NCI-H1694 (cell line): ENCODE results near the gene PC.

Experiments
- DNase-seq: peaks from one replicate; lab custom pipeline; 2025; lab: John Stamatoyannopoulos, UW

PC gene

GRCh38 chr11:66882561-66883015 is 75.6 kb downstream of the PC start:
- DNase-seq: no peak

GRCh38 chr11:66881927-66882452 is 76.2 kb downstream of the PC start:
- peak; percentile 27 for DNase-seq

- no peak for DNase-seq
These were observed 76.7 kb downstream of the PC start for GRCh38 chr11:66881451-66881835.

GRCh38 chr11:66880496-66881450 is 77.4 kb downstream of the PC start:
- DNase-seq: peak; percentile 39

GRCh38 chr11:66879999-66880398 is 78.2 kb downstream of the PC start:
- no peak for DNase-seq

GRCh38 chr11:66879583-66879982 is 78.6 kb downstream of the PC start:
- DNase-seq: no peak

- DNase-seq: no peak
These were observed 79.2 kb downstream of the PC start for GRCh38 chr11:66879000-66879399.

- DNase-seq: no peak
These were observed 79.7 kb downstream of the PC start for GRCh38 chr11:66878474-66878873.

- no peak for DNase-seq
These were observed 80.4 kb downstream of the PC start for GRCh38 chr11:66877588-66878385.

GRCh38 chr11:66875378-66875777 is 82.8 kb downstream of the PC start:
- DNase-seq: no peak

GRCh38 chr11:66874232-66874631 is 84.0 kb downstream of the PC start:
- no peak for DNase-seq

- no peak for DNase-seq
These were observed 86.7 kb downstream of the PC start for GRCh38 chr11:66871521-66871901.

- DNase-seq: no peak
These were observed 87.3 kb downstream of the PC start for GRCh38 chr11:66870616-66871520.

GRCh38 chr11:66870131-66870530 is 88.1 kb downstream of the PC start:
- DNase-seq: no peak

GRCh38 chr11:66869567-66869870 is 88.7 kb downstream of the PC start:
- DNase-seq: no peak

GRCh38 chr11:66868726-66869566 is 89.2 kb downstream of the PC start:
- DNase-seq: no peak

GRCh38 chr11:66868082-66868725 is 90.0 kb downstream of the PC start:
- no peak for DNase-seq

GRCh38 chr11:66867425-66868040 is 90.7 kb downstream of the PC start:
- no peak for DNase-seq

GRCh38 chr11:66866511-66866986 is 91.6 kb downstream of the PC start:
- DNase-seq: peak; percentile 38

GRCh38 chr11:66866007-66866406 is 92.2 kb downstream of the PC start:
- DNase-seq: no peak
